IMR-90 (cell line): ENCODE results near the gene PELI3. TPM values are rescaled to one million over a fixed set of nuclear protein-coding genes. Genes with fewer than 3 reads are reported as not detected.

Experiments
- ATAC-seq: fragments of 200-7000 bp; cut with Tn5 transposase; 2 replicates; pipeline ENCODE4 v1.9.1; 2020; ENCODE audit warnings: low read depth, mild to moderate bottlenecking, moderate library complexity
- Bru-seq: library from RNA; stranded (reverse); fragments of 400-500 nt; gene quantifications from one replicate; lab custom pipeline; 2021; lab: Mats Ljungman, UMichigan
- BruChase-seq, 2 experiments: library from RNA; stranded (reverse); fragments of 400-500 nt; gene quantifications; one replicate each; lab custom pipeline; 2021; lab: Mats Ljungman, UMichigan
- BruUV-seq: library from RNA; stranded (reverse); fragments of 400-500 nt; replicated peaks from 2 replicates; lab custom pipeline; 2021; lab: Mats Ljungman, UMichigan
- CTCF ChIA-PET: fragments of 300-600 bp; formaldehyde crosslinking; extraction: SDS; loops from one replicate; lab custom pipeline; 2021; ENCODE audit warnings: antibody characterized with exemption; lab: Yijun Ruan, JAX
- POLR2A ChIA-PET: fragments of 300-600 bp; sonication (Branson Sonifier 250); formaldehyde crosslinking; loops from one replicate; lab custom pipeline; 2022; ENCODE audit warnings: antibody characterized with exemption; ENCODE audit not compliant: unreplicated experiment; lab: Charles Lee
- DNase-seq: peaks from one replicate; pipeline ENCODE4 v3.0.0; 2013
- H2AFZ ChIP-seq: replicated peaks from 2 replicates; pipeline ENCODE3; 2013; ENCODE audit warnings: low read length, mild to moderate bottlenecking; ENCODE audit not compliant: poor library complexity
- H2AK5ac ChIP-seq: 2 replicates; pipeline ENCODE4 v1.6.1; 2013; ENCODE audit warnings: low read depth, low read length, inconsistent platforms
- H2AK9ac ChIP-seq: replicated peaks from 2 replicates; pipeline ENCODE3; 2013; ENCODE audit warnings: mild to moderate bottlenecking, low read depth, low read length, moderate library complexity; ENCODE audit not compliant: poor library complexity
- H2BK120ac ChIP-seq: 2 replicates; pipeline ENCODE4 v1.6.1; 2013; ENCODE audit warnings: low read depth, low read length, inconsistent platforms
- H2BK15ac ChIP-seq: 3 replicates; pipeline ENCODE4 v1.6.1; 2013; ENCODE audit warnings: low read depth, low read length, inconsistent platforms
- H2BK20ac ChIP-seq: 2 replicates; pipeline ENCODE4 v1.6.1; 2013; ENCODE audit warnings: low read depth, mild to moderate bottlenecking, inconsistent platforms, low read length, moderate library complexity
- H2BK5ac ChIP-seq: 2 replicates; pipeline ENCODE4 v1.6.1; 2013; ENCODE audit warnings: mild to moderate bottlenecking, low read depth, low read length, inconsistent platforms; ENCODE audit not compliant: poor library complexity, severe bottlenecking
- H3K14ac ChIP-seq: replicated peaks from 2 replicates; pipeline ENCODE4 v1.6.1; 2013; ENCODE audit warnings: low read depth, low read length, inconsistent platforms
- H3K18ac ChIP-seq: 2 replicates; pipeline ENCODE4 v1.6.1; 2013; ENCODE audit warnings: low read depth, low read length, control low read depth
- H3K23ac ChIP-seq: 2 replicates; pipeline ENCODE4 v1.6.1; 2013; ENCODE audit warnings: low read depth, low read length, inconsistent platforms
- H3K27ac ChIP-seq: 2 replicates; pipeline ENCODE4 v1.5.1; 2013; ENCODE audit warnings: mild to moderate bottlenecking, control low read depth, low read length; ENCODE audit not compliant: insufficient read depth
- H3K27me3 ChIP-seq: 2 replicates; pipeline ENCODE4 v1.6.1; 2013; ENCODE audit warnings: low read length; ENCODE audit not compliant: control insufficient read depth, insufficient read depth
- H3K36me3 ChIP-seq: 2 replicates; pipeline ENCODE4 v1.6.1; 2013; ENCODE audit warnings: low read length, mixed read lengths; ENCODE audit not compliant: control insufficient read depth, insufficient read depth
- H3K4ac ChIP-seq: 2 replicates; pipeline ENCODE4 v1.6.1; 2013; ENCODE audit warnings: low read depth, low read length, inconsistent platforms
- H3K4me1 ChIP-seq: 2 replicates; pipeline ENCODE4 v1.6.1; 2013; ENCODE audit warnings: low read length, mixed read lengths; ENCODE audit not compliant: control insufficient read depth, insufficient read depth
- H3K4me2 ChIP-seq: 2 replicates; pipeline ENCODE4 v1.6.1; 2013; ENCODE audit warnings: low read depth, mild to moderate bottlenecking, control low read depth, low read length, moderate library complexity
- H3K4me3 ChIP-seq: 2 replicates; pipeline ENCODE4 v1.5.1; 2013; ENCODE audit warnings: low read depth, mild to moderate bottlenecking, control low read depth, low read length, moderate library complexity; ENCODE audit not compliant: insufficient read depth
- H3K56ac ChIP-seq: 2 replicates; pipeline ENCODE4 v1.6.1; 2013; ENCODE audit warnings: low read length, inconsistent platforms; ENCODE audit not compliant: insufficient read depth; ENCODE audit errors: extremely low read depth
- H3K79me1 ChIP-seq, 2 experiments: 2 replicates each; pipeline ENCODE4 v1.6.1; 2013; ENCODE audit warnings: low read length in 2 of 2, inconsistent platforms in 1 of 2, low read depth in 1 of 2
- H3K9ac ChIP-seq: 2 replicates; pipeline ENCODE4 v1.6.1; 2013; ENCODE audit warnings: low read depth, low read length, control low read depth
- H3K9me1 ChIP-seq: 2 replicates; pipeline ENCODE4 v1.6.1; 2013; ENCODE audit warnings: low read length, inconsistent platforms; ENCODE audit not compliant: insufficient read depth
- H3K9me3 ChIP-seq: 2 replicates; pipeline ENCODE4 v1.6.1; 2013; ENCODE audit warnings: low read length; ENCODE audit not compliant: control insufficient read depth, insufficient read depth
- H4K20me1 ChIP-seq: 2 replicates; pipeline ENCODE4 v1.6.1; 2013; ENCODE audit warnings: low read length, inconsistent platforms; ENCODE audit not compliant: insufficient read depth
- H4K5ac ChIP-seq: 2 replicates; pipeline ENCODE4 v1.6.1; 2013; ENCODE audit warnings: mild to moderate bottlenecking, low read depth, low read length, control low read depth
- H4K8ac ChIP-seq, 2 experiments: 2 replicates each; pipeline ENCODE4 v1.6.1; 2013; ENCODE audit warnings: low read depth in 2 of 2, low read length in 2 of 2, control low read depth in 1 of 2, inconsistent platforms in 1 of 2
- H4K91ac ChIP-seq: 2 replicates; pipeline ENCODE4 v1.6.1; 2013; ENCODE audit warnings: low read depth, low read length, inconsistent platforms; ENCODE audit not compliant: insufficient read depth
- CTCF ChIP-seq: conservative IDR thresholded peaks from 2 replicates; pipeline ENCODE4 v1.5.1; 2012; ENCODE audit warnings: mild to moderate bottlenecking, low read depth, low read length, improper control_type of control experiment
- MAFK ChIP-seq: IDR thresholded peaks from 2 replicates; pipeline ENCODE4 v1.6.1; 2012; ENCODE audit warnings: low read depth, low read length, improper control_type of control experiment
- MAZ ChIP-seq: IDR thresholded peaks from 2 replicates; pipeline ENCODE4 v1.6.1; 2012; ENCODE audit warnings: low read depth, mild to moderate bottlenecking, low read length, improper control_type of control experiment, moderate library complexity, borderline replicate concordance
- POLR2A ChIP-seq: IDR thresholded peaks from 2 replicates; pipeline ENCODE4 v1.6.1; 2012; ENCODE audit warnings: mild to moderate bottlenecking, low read depth, low read length
- USF2 ChIP-seq: fragments of 150-350 bp; IDR thresholded peaks from 2 replicates; pipeline ENCODE4 v1.6.1; 2017; ENCODE audit warnings: mild to moderate bottlenecking, antibody characterized with exemption, low read length, low read depth
- WGBS, 2 experiments: methylation state at CpG; one replicate each; pipeline versions ENCODE4 v1.1.5 to v1.1.7; 2013; ENCODE audit warnings: missing lambda C conversion rate in 2 of 2; ENCODE audit not compliant: insufficient read length in 1 of 2; ENCODE audit errors: extremely low coverage in 2 of 2; 5-methylcytosine and 5-hydroxymethylcytosine counted together
- dilution Hi-C: fragments of 300-500 bp; cut with HindIII; formaldehyde crosslinking; loops from one replicate; pipeline ENCODE4 v1.14.3; 2018; ENCODE audit warnings: low sequenced_read_pairs; ENCODE audit not compliant: unreplicated experiment
- in situ Hi-C: fragments of 300-500 bp; cut with MboI; formaldehyde crosslinking; loops from 3 replicates; pipeline ENCODE4 v1.14.3; 2019; ENCODE audit warnings: low sequenced_read_pairs, inconsistent platforms, mixed read lengths
- intact Hi-C: fragments of 100-400 bp; cut with micrococcal nuclease; formaldehyde crosslinking; loops from 2 replicates; pipeline ENCODE4 v1.10.0; 2022
- long read RNA-seq: library from polyadenylated mRNA; unstranded; transcript quantifications from one replicate; pipeline ENCODE4 v2.0.0, GENCODE V29; 2021; ENCODE audit not compliant: unreplicated experiment
- polyA plus RNA-seq, 3 experiments: library from polyadenylated mRNA; depleted of rRNA; stranded (reverse); fragments of >200 nt; gene quantifications; 2 replicates each; pipeline ENCODE4 v1.2.3, GENCODE V29; 2012; ENCODE audit warnings: low replicate concordance in 1 of 3
- total RNA-seq: library from RNA; depleted of rRNA; stranded (reverse); fragments of >200 nt; gene quantifications from 2 replicates; pipeline ENCODE4 v1.2.3, GENCODE V29; 2012; rRNA removed

PELI3 gene
- total RNA-seq (3.9 and 5.0 TPM in 2 replicates), polyA plus RNA-seq (2012; rRNA removed) (6.3 and 6.5 TPM in 2 replicates), Bru-seq, nascent RNA (percentile 46 among the genes with signal in this experiment), BruChase-seq, experiment 1, labeled RNA remaining after a 6-hour chase (percentile 48 among the genes with signal in this experiment), BruChase-seq, experiment 2, labeled RNA remaining after a 2-hour chase (percentile 50 among the genes with signal in this experiment)
- polyA plus RNA-seq (2012; cell fraction: cytosol; rRNA removed) = 4.6 and 7.9 TPM in 2 replicates
- 6.6 and 14.2 TPM in 2 replicates for polyA plus RNA-seq (2012; cell fraction: nucleus; rRNA removed; ENCODE audit: low replicate concordance)
- long read RNA-seq, transcript PELI3-202 (7 exons, 2,783 nt) = major isoform, 5 of 15 reads
- long read RNA-seq, partial matches to known transcripts = 1 of 15 reads
- long read RNA-seq, other reads (novel, unspliced or antisense) = 8 of 15 reads

DNA sequence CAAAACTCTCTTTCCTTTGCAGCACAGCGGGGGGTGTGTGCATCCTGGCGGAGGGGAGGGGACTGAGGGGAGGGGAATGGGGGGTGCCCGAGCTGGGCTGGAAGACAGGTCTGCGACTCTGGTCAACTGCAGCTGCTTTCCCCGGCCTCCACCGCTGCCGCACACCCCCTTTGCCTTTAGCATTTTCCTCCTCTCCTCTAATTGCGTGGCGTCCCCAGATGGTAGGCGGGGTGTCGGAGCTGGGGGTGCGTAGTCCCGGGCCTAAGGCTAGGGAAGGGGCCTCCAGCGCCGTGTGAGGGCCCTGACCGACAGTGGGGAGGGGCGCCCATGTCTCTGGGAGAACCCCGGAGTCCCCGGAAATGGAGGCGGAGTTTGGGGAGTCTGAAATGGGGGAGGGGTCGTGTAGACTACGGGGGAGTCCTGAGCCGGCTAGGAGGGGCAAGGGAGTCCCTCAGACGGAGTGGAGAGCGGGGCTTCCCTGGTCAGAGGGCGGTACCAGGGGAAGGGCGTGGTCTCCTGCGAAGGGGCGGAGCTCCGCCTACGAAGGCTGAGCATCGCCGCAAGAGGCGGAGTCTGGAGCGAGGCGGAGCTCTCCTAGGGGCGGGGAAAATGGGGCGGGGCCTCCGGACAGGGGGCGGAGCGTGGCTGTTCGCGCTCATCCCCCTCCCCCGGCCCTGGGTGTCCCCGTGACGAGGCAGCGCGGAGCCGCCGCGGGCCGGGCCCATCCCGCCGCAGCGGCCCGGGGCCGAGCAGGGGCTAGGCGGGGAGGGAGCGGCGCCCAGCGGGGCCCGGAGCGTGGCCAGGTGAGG, at the start of gene PELI3:
Gene PELI3 (plus strand): TSS at position 681 of the 809 bp plus-strand sequence. CDS start 1,224 bp downstream, outside the sequence.
- peak; percentile 96 for ATAC-seq
- Histone ChIP-seq H2BK15ac (no peak within 1 kb of the TSS), H2BK20ac (no peak within 1 kb of the TSS), H2AK5ac (peak within 1 kb of the TSS; percentile 53; the same call in 1 of the 2 replicates), H2BK120ac (peak within 1 kb of the TSS; percentile 28; the same call in 1 of the 2 replicates), H3K4ac (peak within 1 kb of the TSS; percentile 61), H4K8ac (peak within 1 kb of the TSS; percentile 63 to 87; a peak in 3 of 4 replicates), H3K14ac (peak within 1 kb of the TSS; percentile 79), H3K4me3 (peak within 1 kb of the TSS; percentile 71), H3K9me1 (peaks cover 8% of the 10 kb centered on the region), H3K56ac (no peak within 1 kb of the TSS), H3K27ac (peak within 1 kb of the TSS; percentile 66), H2BK5ac (peak within 1 kb of the TSS; percentile 36), H4K20me1 (no peaks in the 10 kb centered on the region; the same call in 1 of the 2 replicates), H3K79me1 (peaks cover 20 to 27% of the 10 kb centered on the region in 2 experiments), H3K9ac (peak within 1 kb of the TSS; percentile 79), H3K36me3 (peaks cover 8% of the 10 kb centered on the region; the same call in 1 of the 2 replicates), H3K27me3 (no peaks in the 10 kb centered on the region), H2AFZ (peak within 1 kb of the TSS; percentile 97), H4K5ac (peak within 1 kb of the TSS; percentile 60), H2AK9ac (peak within 1 kb of the TSS; percentile 96), H3K4me1 (peaks cover 8% of the 10 kb centered on the region; the same call in 1 of the 2 replicates), H3K18ac (peak within 1 kb of the TSS; percentile 50; the same call in 1 of the 2 replicates), H3K9me3 (no peaks in the 10 kb centered on the region), H3K23ac (peak within 1 kb of the TSS; percentile 87), H3K4me2 (peak within 1 kb of the TSS; percentile 92), H4K91ac (peak within 1 kb of the TSS; percentile 33; the same call in 1 of the 2 replicates)
- no TSS peak for BruUV-seq
- WGBS, 2 experiments = 0% methylated on average over 22 of the region's 63 CpGs; no CpG with 5 or more reads in 1 of the 2 experiments
- ChIA-PET CTCF (interaction anchor here (0.6 to 1.0 kb wide), 5 partner anchors 12 to 173 kb away, joined by 3 to 7 read pairs (median 3); partner anchors contain the start of genes DPP3 and MRPL11), POLR2A (interaction anchor here (0.6 to 1.1 kb wide), 3 partner anchors 14 to 1452 kb away, joined by 3 to 16 read pairs (median 3); partner anchors contain the start of genes ACTN3 and DPP3)
- TF ChIP-seq MAFK (no peak), POLR2A (peak; percentile 56), CTCF (no peak), MAZ (peak; percentile 12; the same call in 1 of the 2 replicates), USF2 (peak; percentile 44; the same call in 1 of the 2 replicates)
- in situ Hi-C loops (no loop called here), intact Hi-C loops (loop anchor here (1.0 kb wide), 1 partner anchor 211 kb away; the partner anchor contains the start of gene RBM4B), dilution Hi-C loops (no loop called here)
- peak; percentile 88 for DNase-seq
